HG02938 (cell line): ENCODE results near the gene LRRTM1.

Experiments used
- ATAC-seq: cut with Tn5 transposase; IDR thresholded peaks from one replicate; pipeline ENCODE4 v1.9.1; 2021; ENCODE audit warnings: mild to moderate bottlenecking, moderate library complexity; ENCODE audit not compliant: unreplicated experiment

LRRTM1 gene

GRCh38 chr2:80252294-80252986 lies 52.1 kb downstream of the LRRTM1 start:
- no peak for ATAC-seq
